DOHH2 (cell line): ENCODE measurements around the gene SLC5A9.

ENCODE experiments used
- H3F3A ChIP-seq: fragments of 200-600 bp; sonication (generic), shearing (Covaris generic); 2 replicates; pipeline ENCODE4 v1.6.0; 2016; ENCODE audit warnings: antibody characterized with exemption, mild to moderate bottlenecking; ENCODE audit not compliant: control insufficient read depth, insufficient read depth
- H3K27ac ChIP-seq: fragments of 200-600 bp; sonication (generic); 2 replicates; pipeline ENCODE4 v1.5.1; 2014; ENCODE audit warnings: low read depth, mild to moderate bottlenecking, low read length, moderate library complexity
- H3K27me3 ChIP-seq: fragments of 200-600 bp; sonication (generic); 2 replicates; pipeline ENCODE4 v1.6.1; 2014; ENCODE audit warnings: mild to moderate bottlenecking, low read length, mixed read lengths; ENCODE audit not compliant: control insufficient read depth
- H3K36me3 ChIP-seq: fragments of 200-600 bp; sonication (generic); 2 replicates; pipeline ENCODE4 v1.6.1; 2014; ENCODE audit warnings: mild to moderate bottlenecking, low read length, moderate library complexity, mixed read lengths; ENCODE audit not compliant: control insufficient read depth
- H3K4me1 ChIP-seq: fragments of 200-600 bp; sonication (generic); 2 replicates; pipeline ENCODE4 v1.6.1; 2014; ENCODE audit warnings: mild to moderate bottlenecking, low read length, mixed read lengths; ENCODE audit not compliant: control insufficient read depth
- H3K4me2 ChIP-seq: fragments of 200-600 bp; sonication (generic); 2 replicates; pipeline ENCODE4 v1.6.0; 2014; ENCODE audit warnings: mild to moderate bottlenecking, low read length, moderate library complexity
- H3K4me3 ChIP-seq: fragments of 200-600 bp; sonication (generic); 2 replicates; pipeline ENCODE4 v1.5.1; 2014; ENCODE audit warnings: mild to moderate bottlenecking, low read length, mixed read lengths
- H3K79me2 ChIP-seq: fragments of 200-600 bp; sonication (generic); 2 replicates; pipeline ENCODE4 v1.6.1; 2014; ENCODE audit warnings: mild to moderate bottlenecking, low read length, mixed read lengths; ENCODE audit not compliant: control insufficient read depth
- H3K9me2 ChIP-seq: fragments of 200-600 bp; sonication (generic); replicated peaks from 2 replicates; pipeline ENCODE4 v1.6.1; 2014; ENCODE audit warnings: mild to moderate bottlenecking, low read length, mixed read lengths; ENCODE audit not compliant: control insufficient read depth
- H3K9me3 ChIP-seq: fragments of 200-600 bp; sonication (generic); 2 replicates; pipeline ENCODE4 v1.6.1; 2014; ENCODE audit warnings: antibody characterized with exemption, low read length, mixed read lengths; ENCODE audit not compliant: control insufficient read depth, insufficient read depth
- H4K20me1 ChIP-seq: fragments of 200-600 bp; sonication (generic); 2 replicates; pipeline ENCODE4 v1.6.0; 2014; ENCODE audit warnings: low read depth, mild to moderate bottlenecking, antibody characterized with exemption, low read length, moderate library complexity; ENCODE audit not compliant: control insufficient read depth, insufficient read depth
- EZH2phosphoT487 ChIP-seq: fragments of 200-600 bp; sonication (generic); IDR thresholded peaks from 2 replicates; pipeline ENCODE4 v1.6.1; 2017; ENCODE audit warnings: borderline replicate concordance, mild to moderate bottlenecking, antibody characterized with exemption, low read length, moderate library complexity, mixed read lengths
- TF ChIP-seq, protein P1 (sequence below): fragments of 200-600 bp; sonication (generic); IDR thresholded peaks from one replicate; pipeline ENCODE4 v1.5.1; 2014; ENCODE audit warnings: antibody characterized with exemption, mild to moderate bottlenecking, low read depth, low read length; ENCODE audit not compliant: poor library complexity, severe bottlenecking

The SLC5A9 gene

DNA sequence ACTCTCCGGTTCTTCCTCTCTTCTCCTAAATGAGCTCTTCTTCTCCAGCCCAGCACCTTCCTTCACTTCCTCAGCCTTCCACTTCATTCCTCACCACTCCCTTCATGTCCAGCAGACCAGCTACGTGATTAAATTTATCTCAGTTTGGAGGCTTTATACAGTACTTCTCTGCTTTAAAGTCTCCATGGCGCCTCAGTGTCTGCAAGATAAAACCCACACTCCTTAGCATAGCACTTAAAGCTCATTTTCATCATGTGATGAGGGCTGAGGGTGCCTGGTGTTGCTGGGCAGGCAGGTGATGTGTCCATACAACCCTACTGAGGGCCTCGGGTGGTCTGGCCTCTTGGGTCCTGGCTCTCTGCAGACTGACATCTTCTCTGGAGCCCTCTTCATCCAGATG, 7.7 kb downstream of the SLC5A9 start:
- H3K9me3 ChIP-seq = no peaks in the 10 kb centered on the region
- no peak overlapping the region for H3K4me2 ChIP-seq
- H3K4me3 ChIP-seq = no peak overlapping the region
- no peaks in the 10 kb centered on the region for H3K36me3 ChIP-seq
- H3F3A ChIP-seq = no peaks in the 10 kb centered on the region
- H3K27ac ChIP-seq = no peak overlapping the region
- no peak for TF ChIP-seq EZH2phosphoT487
- TF ChIP-seq, protein P1, sequence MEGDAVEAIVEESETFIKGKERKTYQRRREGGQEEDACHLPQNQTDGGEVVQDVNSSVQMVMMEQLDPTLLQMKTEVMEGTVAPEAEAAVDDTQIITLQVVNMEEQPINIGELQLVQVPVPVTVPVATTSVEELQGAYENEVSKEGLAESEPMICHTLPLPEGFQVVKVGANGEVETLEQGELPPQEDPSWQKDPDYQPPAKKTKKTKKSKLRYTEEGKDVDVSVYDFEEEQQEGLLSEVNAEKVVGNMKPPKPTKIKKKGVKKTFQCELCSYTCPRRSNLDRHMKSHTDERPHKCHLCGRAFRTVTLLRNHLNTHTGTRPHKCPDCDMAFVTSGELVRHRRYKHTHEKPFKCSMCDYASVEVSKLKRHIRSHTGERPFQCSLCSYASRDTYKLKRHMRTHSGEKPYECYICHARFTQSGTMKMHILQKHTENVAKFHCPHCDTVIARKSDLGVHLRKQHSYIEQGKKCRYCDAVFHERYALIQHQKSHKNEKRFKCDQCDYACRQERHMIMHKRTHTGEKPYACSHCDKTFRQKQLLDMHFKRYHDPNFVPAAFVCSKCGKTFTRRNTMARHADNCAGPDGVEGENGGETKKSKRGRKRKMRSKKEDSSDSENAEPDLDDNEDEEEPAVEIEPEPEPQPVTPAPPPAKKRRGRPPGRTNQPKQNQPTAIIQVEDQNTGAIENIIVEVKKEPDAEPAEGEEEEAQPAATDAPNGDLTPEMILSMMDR = no peak
- no peaks in the 10 kb centered on the region for H4K20me1 ChIP-seq
- H3K9me2 ChIP-seq = no peaks in the 10 kb centered on the region
- peaks cover 10% of the 10 kb centered on the region for H3K4me1 ChIP-seq
- no peaks in the 10 kb centered on the region for H3K79me2 ChIP-seq
- no peaks in the 10 kb centered on the region; the same call in 1 of the 2 replicates for H3K27me3 ChIP-seq

DNA sequence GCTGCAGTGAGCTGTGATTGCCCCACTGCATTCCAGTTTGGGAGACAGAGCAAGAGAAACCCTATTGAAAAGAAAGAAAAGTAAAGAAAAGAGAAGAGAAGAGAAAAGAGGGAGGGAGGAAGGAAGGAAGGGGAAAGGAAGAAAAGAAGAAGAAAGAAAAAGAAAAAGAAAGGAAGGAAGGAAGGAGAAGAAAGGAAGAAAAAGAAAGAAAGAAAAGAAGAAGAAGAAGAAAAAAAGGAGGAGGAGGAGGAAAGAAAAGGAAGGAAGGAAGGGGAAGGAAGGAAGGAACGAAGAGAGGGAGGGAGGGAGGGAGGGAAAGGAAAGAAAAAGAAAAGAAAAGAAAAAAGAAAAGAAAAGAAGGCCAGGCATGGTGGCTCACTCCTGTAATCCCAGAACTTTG, 10.2 kb downstream of the SLC5A9 start:
- TF ChIP-seq EZH2phosphoT487 = no peak
- TF ChIP-seq, protein P1 = no peak
- Histone ChIP-seq H3K27ac (no peak overlapping the region), H3K4me1 (peaks cover 5% of the 10 kb centered on the region)

DNA sequence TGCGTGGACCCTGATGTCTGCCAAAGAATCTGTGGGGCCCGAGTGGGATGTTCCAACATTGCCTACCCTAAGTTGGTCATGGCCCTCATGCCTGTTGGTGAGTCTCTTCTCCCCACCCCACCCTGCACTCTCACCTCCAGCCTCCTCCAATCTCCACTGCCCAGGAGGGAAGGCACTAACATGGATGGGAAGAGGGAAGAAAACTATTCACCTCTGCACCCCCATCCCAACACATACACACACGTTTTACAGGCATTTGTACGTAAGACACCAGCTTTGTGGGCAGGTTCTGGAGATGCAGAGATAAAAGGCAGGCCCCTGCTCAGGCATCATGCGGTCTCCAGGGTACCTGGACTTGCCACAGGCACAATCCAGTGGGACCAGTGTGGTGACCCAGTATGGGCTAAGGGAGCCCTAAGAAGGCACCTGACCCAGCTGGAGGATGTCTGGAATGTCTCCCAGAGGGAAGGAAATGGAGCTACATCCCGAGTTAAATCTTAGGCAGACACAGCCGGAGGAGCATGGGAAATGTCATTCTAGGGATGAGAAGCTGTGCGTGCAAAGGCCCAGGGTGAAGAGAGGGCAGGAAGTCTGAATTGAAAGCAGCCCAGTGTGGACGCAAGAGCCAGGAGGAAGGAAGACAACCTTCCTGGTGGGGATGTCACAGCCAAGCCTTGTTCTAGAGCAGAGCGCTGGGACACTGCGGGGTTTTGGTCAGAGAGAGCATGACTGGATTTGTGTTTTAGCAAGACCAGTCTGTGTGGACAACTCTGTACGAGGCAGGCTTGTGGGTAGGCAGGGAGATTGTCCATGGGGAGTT, 11.4 kb downstream of the SLC5A9 start:
- Histone ChIP-seq H4K20me1 (no peaks in the 10 kb centered on the region), H3K27me3 (no peaks in the 10 kb centered on the region; the same call in 1 of the 2 replicates), H3K36me3 (no peaks in the 10 kb centered on the region), H3F3A (no peaks in the 10 kb centered on the region), H3K9me3 (no peaks in the 10 kb centered on the region), H3K4me1 (no peaks in the 10 kb centered on the region), H3K4me3 (no peak overlapping the region), H3K27ac (no peak overlapping the region), H3K9me2 (no peaks in the 10 kb centered on the region), H3K4me2 (no peak overlapping the region), H3K79me2 (no peaks in the 10 kb centered on the region)
- TF ChIP-seq EZH2phosphoT487 = no peak
- TF ChIP-seq, protein P1 = no peak

More for the DNA sequence above, 10.2 kb downstream of the SLC5A9 start:
- no peaks in the 10 kb centered on the region for H3F3A ChIP-seq
- no peaks in the 10 kb centered on the region for H3K79me2 ChIP-seq
- no peak overlapping the region for H3K4me3 ChIP-seq
- no peak overlapping the region for H3K4me2 ChIP-seq
- no peaks in the 10 kb centered on the region for H3K9me2 ChIP-seq
- H3K9me3 ChIP-seq = no peaks in the 10 kb centered on the region
- H4K20me1 ChIP-seq = no peaks in the 10 kb centered on the region
- no peaks in the 10 kb centered on the region for H3K36me3 ChIP-seq
- no peaks in the 10 kb centered on the region; the same call in 1 of the 2 replicates for H3K27me3 ChIP-seq
